ENCODE measurements around the gene ELAVL1. TPM values are rescaled to one million over a fixed set of nuclear protein-coding genes. Genes with fewer than 3 reads are reported as not detected.

The ELAVL1 gene
- total and polyA plus RNA-seq, 2 donors (not counting 1 experiment from before 2014, with no cell fraction given) = 21.8 to 63.5 TPM

- Histone ChIP-seq H3K36me3 (replicated peaks in 1 of 2; ENCODE audit: control extremely low read depth in 1 of 2, control insufficient read depth in 1 of 2, extremely low read depth in 1 of 2, insufficient read depth in 2 of 2, low read length in 1 of 2) (no peaks in the 10 kb centered on the region), H2AFZ (ENCODE audit: insufficient read depth, low read depth, low read length, poor library complexity, severe bottlenecking) (no peak overlapping the region), H3K4me2 (replicated peaks; ENCODE audit: low read depth, low read length, poor library complexity, severe bottlenecking) (no peak overlapping the region), H3K9me3 (ENCODE audit: control extremely low read depth in 1 of 3, control insufficient read depth in 2 of 3, insufficient read depth in 1 of 3, low read length in 2 of 3) (peaks cover 0 to 9% (median 0%) of the 10 kb centered on the region in 3 donors), H3K27ac (ENCODE audit: low read length in 2 of 2) (no peak overlapping the region), H3K4me1 (ENCODE audit: control insufficient read depth in 2 of 2, insufficient read depth in 2 of 2, low read length in 2 of 2) (peaks cover 6 to 15% of the 10 kb centered on the region in 2 donors), H3K79me2 (ENCODE audit: control insufficient read depth, insufficient read depth, low read length) (no peaks in the 10 kb centered on the region), H4K20me1 (ENCODE audit: control insufficient read depth, insufficient read depth, low read length, poor library complexity, severe bottlenecking) (no peaks in the 10 kb centered on the region), H3K27me3 (replicated peaks in 1 of 4; ENCODE audit: control extremely low read depth in 1 of 4, control insufficient read depth in 3 of 4, insufficient read depth in 4 of 4, low read length in 3 of 4) (no peaks in the 10 kb centered on the region), H3K9ac (ENCODE audit: low read length) (no peak overlapping the region), H3K4me3 (ENCODE audit: control extremely low read depth in 1 of 5, extremely low read depth in 1 of 5, insufficient read depth in 1 of 5, low read depth in 2 of 5, low read length in 4 of 5) (no peak overlapping the region)
- Mint-ChIP-seq H3K9me3 (ENCODE audit: insufficient read depth) (no peaks in the 10 kb centered on the region), H3K27me3 (peaks cover 5% of the 10 kb centered on the region), H3K4me3 (no peak overlapping the region), H3K27ac (no peak overlapping the region), H3K4me1 (peaks cover 7% of the 10 kb centered on the region)
- TF ChIP-seq, protein P1, sequence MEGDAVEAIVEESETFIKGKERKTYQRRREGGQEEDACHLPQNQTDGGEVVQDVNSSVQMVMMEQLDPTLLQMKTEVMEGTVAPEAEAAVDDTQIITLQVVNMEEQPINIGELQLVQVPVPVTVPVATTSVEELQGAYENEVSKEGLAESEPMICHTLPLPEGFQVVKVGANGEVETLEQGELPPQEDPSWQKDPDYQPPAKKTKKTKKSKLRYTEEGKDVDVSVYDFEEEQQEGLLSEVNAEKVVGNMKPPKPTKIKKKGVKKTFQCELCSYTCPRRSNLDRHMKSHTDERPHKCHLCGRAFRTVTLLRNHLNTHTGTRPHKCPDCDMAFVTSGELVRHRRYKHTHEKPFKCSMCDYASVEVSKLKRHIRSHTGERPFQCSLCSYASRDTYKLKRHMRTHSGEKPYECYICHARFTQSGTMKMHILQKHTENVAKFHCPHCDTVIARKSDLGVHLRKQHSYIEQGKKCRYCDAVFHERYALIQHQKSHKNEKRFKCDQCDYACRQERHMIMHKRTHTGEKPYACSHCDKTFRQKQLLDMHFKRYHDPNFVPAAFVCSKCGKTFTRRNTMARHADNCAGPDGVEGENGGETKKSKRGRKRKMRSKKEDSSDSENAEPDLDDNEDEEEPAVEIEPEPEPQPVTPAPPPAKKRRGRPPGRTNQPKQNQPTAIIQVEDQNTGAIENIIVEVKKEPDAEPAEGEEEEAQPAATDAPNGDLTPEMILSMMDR (IDR thresholded peaks at IDR 0.05) = no peak
- no peak for TF ChIP-seq EZH2 (IDR thresholded peaks at IDR 0.05; ENCODE audit: borderline replicate concordance, insufficient read depth, low read depth, low read length, poor library complexity, severe bottlenecking)
- ChIA-PET CTCF (interaction anchor here (1.2 kb wide), 1 partner anchor 44 kb away, joined by 3 read pairs; no protein-coding TSS in a partner anchor), POLR2A (no interaction called here)
- no CpG with 5 or more reads among the region's 3 CpGs for WGBS (ENCODE audit: insufficient coverage)
- ATAC-seq (ENCODE audit: low read depth) (no peak), DNase-seq (no peak)
- intact Hi-C loops (cut with micrococcal nuclease) = no loop called here
These were observed 41.2 kb upstream of the ELAVL1 start for GRCh38 chr19:8046569-8047165.

GRCh38 chr19:8045872-8046568 lies 40.6 kb upstream of the ELAVL1 start:
- H2AFZ ChIP-seq (ENCODE audit: insufficient read depth, low read depth, low read length, poor library complexity, severe bottlenecking) = no peak overlapping the region
- POLR2A ChIA-PET = interaction anchor here (0.5 kb wide), 1 partner anchor 309 kb away, joined by 8 read pairs; no protein-coding TSS in a partner anchor

More at GRCh38 chr19:8045872-8046568, 40.6 kb upstream of the ELAVL1 start:
- Mint-ChIP-seq H3K4me1 (peaks cover 7% of the 10 kb centered on the region), H3K9me3 (ENCODE audit: insufficient read depth) (no peaks in the 10 kb centered on the region), H3K4me3 (no peak overlapping the region), H3K27ac (no peak overlapping the region), H3K27me3 (peaks cover 5% of the 10 kb centered on the region)
- no peaks in the 10 kb centered on the region for H3K79me2 ChIP-seq (ENCODE audit: control insufficient read depth, insufficient read depth, low read length)
- no peaks in the 10 kb centered on the region for H3K27me3 ChIP-seq (replicated peaks in 1 of 4; ENCODE audit: control extremely low read depth in 1 of 4, control insufficient read depth in 3 of 4, insufficient read depth in 4 of 4, low read length in 3 of 4)
- no peaks in the 10 kb centered on the region for H4K20me1 ChIP-seq (ENCODE audit: control insufficient read depth, insufficient read depth, low read length, poor library complexity, severe bottlenecking)
- H3K36me3 ChIP-seq (replicated peaks in 1 of 2; ENCODE audit: control extremely low read depth in 1 of 2, control insufficient read depth in 1 of 2, extremely low read depth in 1 of 2, insufficient read depth in 2 of 2, low read length in 1 of 2) = no peaks in the 10 kb centered on the region
- CTCF ChIA-PET = interaction anchor here (1.2 kb wide), 2 partner anchors 8 to 44 kb away, joined by 3 read pairs; no protein-coding TSS in a partner anchor
- peaks cover 5 to 13% of the 10 kb centered on the region in 2 donors for H3K4me1 ChIP-seq (ENCODE audit: control insufficient read depth in 2 of 2, insufficient read depth in 2 of 2, low read length in 2 of 2)
- DNase-seq (no peak), ATAC-seq (ENCODE audit: low read depth) (no peak)
- peaks cover 0 to 9% (median 0%) of the 10 kb centered on the region in 3 donors for H3K9me3 ChIP-seq (ENCODE audit: control extremely low read depth in 1 of 3, control insufficient read depth in 2 of 3, insufficient read depth in 1 of 3, low read length in 2 of 3)
- WGBS (ENCODE audit: insufficient coverage) = 91% methylated on average over 7 of the region's 10 CpGs
- H3K4me3 ChIP-seq (ENCODE audit: control extremely low read depth in 1 of 5, extremely low read depth in 1 of 5, insufficient read depth in 1 of 5, low read depth in 2 of 5, low read length in 4 of 5) = no peak overlapping the region
- no peak for TF ChIP-seq EZH2 (IDR thresholded peaks at IDR 0.05; ENCODE audit: borderline replicate concordance, insufficient read depth, low read depth, low read length, poor library complexity, severe bottlenecking)
- TF ChIP-seq, protein P1 (IDR thresholded peaks at IDR 0.05) = no peak
- H3K9ac ChIP-seq (ENCODE audit: low read length) = no peak overlapping the region
- H3K27ac ChIP-seq (ENCODE audit: low read length in 2 of 2) = no peak overlapping the region
- H3K4me2 ChIP-seq (replicated peaks; ENCODE audit: low read depth, low read length, poor library complexity, severe bottlenecking) = no peak overlapping the region
- intact Hi-C loops (cut with micrococcal nuclease) = no loop called here

Measured in B cell (primary cell).